A673 (cell line): ENCODE results near the gene MYH16. TPM values are rescaled to one million over a fixed set of nuclear protein-coding genes. Genes with fewer than 3 reads are reported as not detected.

ENCODE experiments used
- BruUV-seq: library from RNA; stranded (reverse); fragments of 400-500 nt; replicated peaks from 2 replicates; lab custom pipeline; 2021; lab: Mats Ljungman, UMichigan
- CTCF ChIA-PET: fragments of 300-600 bp; sonication (Branson Sonifier 250); formaldehyde crosslinking; loops from one replicate; lab custom pipeline; 2022; ENCODE audit warnings: antibody characterized with exemption; lab: Charles Lee
- POLR2A ChIA-PET: fragments of 300-600 bp; sonication (Branson Sonifier 250); formaldehyde crosslinking; loops from one replicate; lab custom pipeline; 2022; ENCODE audit warnings: antibody characterized with exemption; ENCODE audit not compliant: low non-redundant PET; lab: Charles Lee
- DNase-seq: peaks from one replicate; pipeline ENCODE4 v3.0.0-alpha.2; 2015; ENCODE audit warnings: low spot score
- H3K27ac ChIP-seq: fragments of 200-600 bp; sonication (generic); 2 replicates; pipeline ENCODE4 v1.5.1; 2016; ENCODE audit warnings: mixed run types, low read depth, mild to moderate bottlenecking, mixed read lengths, antibody characterized with exemption, low read length; ENCODE audit not compliant: poor library complexity, severe bottlenecking
- H3K27me3 ChIP-seq: fragments of 200-600 bp; sonication (generic); replicated peaks from 2 replicates; pipeline ENCODE4 v1.6.1; 2017; ENCODE audit warnings: mixed run types, low read depth, mild to moderate bottlenecking, mixed read lengths, antibody characterized with exemption, low read length; ENCODE audit not compliant: insufficient read depth, poor library complexity
- H3K36me3 ChIP-seq: fragments of 200-600 bp; sonication (generic); 2 replicates; pipeline ENCODE4 v1.6.1; 2016; ENCODE audit warnings: mixed run types, mild to moderate bottlenecking, mixed read lengths, antibody characterized with exemption, low read length; ENCODE audit not compliant: insufficient read depth, poor library complexity, severe bottlenecking
- H3K4me1 ChIP-seq: fragments of 200-600 bp; sonication (generic); 2 replicates; pipeline ENCODE4 v1.6.1; 2017; ENCODE audit warnings: mixed run types, mild to moderate bottlenecking, mixed read lengths, antibody characterized with exemption, low read length; ENCODE audit not compliant: insufficient read depth, poor library complexity, severe bottlenecking
- H3K4me3 ChIP-seq: fragments of 200-600 bp; sonication (generic); 2 replicates; pipeline ENCODE4 v1.5.1; 2016; ENCODE audit warnings: low read depth, mixed run types, mild to moderate bottlenecking, mixed read lengths, low read length; ENCODE audit not compliant: poor library complexity, severe bottlenecking
- H3K9me3 ChIP-seq: fragments of 200-600 bp; sonication (generic); 2 replicates; pipeline ENCODE4 v1.6.1; 2016; ENCODE audit warnings: mixed run types, low read depth, mild to moderate bottlenecking, mixed read lengths, antibody characterized with exemption, low read length; ENCODE audit not compliant: poor library complexity, severe bottlenecking
- CTCF ChIP-seq: fragments of 300-800, 200-600 bp; sonication (generic); conservative IDR thresholded peaks from 2 replicates; pipeline ENCODE4 v1.5.1; 2017; ENCODE audit warnings: low read depth, mild to moderate bottlenecking, antibody characterized with exemption, low read length, moderate library complexity, mixed read lengths
- EZH2 ChIP-seq: fragments of 200-600 bp; sonication (generic); IDR thresholded peaks from 2 replicates; pipeline ENCODE4 v1.6.1; 2017; ENCODE audit warnings: borderline replicate concordance, low read depth, mild to moderate bottlenecking, mixed read lengths, antibody characterized with exemption, low read length; ENCODE audit not compliant: poor library complexity, severe bottlenecking
- intact Hi-C: fragments of 100-400 bp; cut with micrococcal nuclease; formaldehyde crosslinking; loops from one replicate; pipeline ENCODE4 v1.10.0; 2022; ENCODE audit not compliant: unreplicated experiment
- total RNA-seq: library from RNA; stranded (reverse); gene quantifications from 2 replicates; pipeline ENCODE4 v1.2.3, GENCODE V29; 2021

MYH16 gene
- total RNA-seq, 1 experiment from 2014 or later, result not detected

GRCh38 chr7:99331002-99331401 is 58.4 kb downstream of the MYH16 start:
- no peak for DNase-seq
- Histone ChIP-seq H3K27me3 (no peaks in the 10 kb centered on the region), H3K36me3 (peaks cover 20% of the 10 kb centered on the region), H3K4me1 (no peaks in the 10 kb centered on the region), H3K27ac (peak overlapping the region; percentile 39), H3K4me3 (no peak overlapping the region), H3K9me3 (no peaks in the 10 kb centered on the region)
- ChIA-PET POLR2A (no interaction called here), CTCF (no interaction called here)
- intact Hi-C loops, result no loop called here
- BruUV-seq, result no TSS peak
- no peak for TF ChIP-seq EZH2
- TF ChIP-seq CTCF, result no peak

DNA sequence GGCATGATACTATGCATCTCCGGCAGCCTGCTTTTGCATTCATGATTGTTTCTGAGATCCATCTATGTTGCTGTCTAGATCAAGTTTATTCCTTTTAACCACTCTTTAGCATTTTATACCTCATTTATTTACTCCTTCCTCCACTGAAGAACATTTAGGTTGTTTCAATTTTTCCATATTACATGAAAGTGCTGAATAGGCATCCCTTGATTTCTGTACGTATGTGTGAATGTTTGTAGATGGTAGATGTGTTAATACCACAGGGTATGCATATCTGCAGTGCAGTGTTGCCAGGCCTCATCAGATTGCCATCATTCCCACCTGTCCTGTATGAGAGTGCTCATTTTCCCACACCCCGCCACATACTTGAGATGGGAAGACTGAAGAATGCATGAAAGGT is 67.0 kb downstream of the MYH16 start:
- Histone ChIP-seq H3K4me3 (no peak overlapping the region), H3K27me3 (no peaks in the 10 kb centered on the region), H3K9me3 (no peaks in the 10 kb centered on the region), H3K27ac (no peak overlapping the region), H3K4me1 (no peaks in the 10 kb centered on the region), H3K36me3 (peaks cover 81% of the 10 kb centered on the region)
- BruUV-seq, result no TSS peak
- TF ChIP-seq CTCF (no peak), EZH2 (no peak)
- intact Hi-C loops, result no loop called here
- DNase-seq, result no peak
- CTCF ChIA-PET, result no interaction called here
- POLR2A ChIA-PET, result no interaction called here

DNA sequence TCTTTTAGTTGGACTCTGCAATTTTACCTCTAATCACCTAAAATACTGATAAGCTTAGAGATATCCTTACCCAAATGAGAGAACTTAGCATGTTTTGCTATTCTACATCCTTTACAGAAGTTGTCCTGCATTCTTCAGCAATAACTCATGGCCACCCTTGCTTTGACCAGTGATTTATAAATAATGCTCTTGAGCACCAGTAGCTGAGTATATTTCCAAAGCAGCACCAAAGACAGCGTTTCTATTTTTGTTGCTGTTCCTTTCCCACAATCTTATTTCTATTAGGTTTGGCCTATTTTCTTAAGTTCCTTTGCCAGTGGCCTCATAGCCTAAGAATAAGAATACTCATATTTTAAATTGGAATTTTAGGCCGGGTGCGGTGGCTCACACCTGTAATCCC is 68.0 kb downstream of the MYH16 start:
- H3K4me3 ChIP-seq, result no peak overlapping the region
- TF ChIP-seq CTCF (no peak), EZH2 (no peak)
- H3K36me3 ChIP-seq, result peaks cover 82% of the 10 kb centered on the region
- H3K9me3 ChIP-seq, result no peaks in the 10 kb centered on the region
- intact Hi-C loops, result no loop called here
- DNase-seq, result no peak
- H3K4me1 ChIP-seq, result no peaks in the 10 kb centered on the region
- no peak overlapping the region for H3K27ac ChIP-seq
- no peaks in the 10 kb centered on the region for H3K27me3 ChIP-seq
- no TSS peak for BruUV-seq
- ChIA-PET POLR2A (no interaction called here), CTCF (no interaction called here)
